IMR-90 (cell line): ENCODE data around the gene PLAGL1. TPM values are rescaled to one million over a fixed set of nuclear protein-coding genes. Genes with fewer than 3 reads are reported as not detected.

ENCODE experiments used
- ATAC-seq: fragments of 200-7000 bp; cut with Tn5 transposase; 2 replicates; pipeline ENCODE4 v1.9.1; 2020; ENCODE audit warnings: low read depth, mild to moderate bottlenecking, moderate library complexity
- Bru-seq: library from RNA; stranded (reverse); fragments of 400-500 nt; gene quantifications from one replicate; lab custom pipeline; 2021; lab: Mats Ljungman, UMichigan
- BruChase-seq, 2 experiments: library from RNA; stranded (reverse); fragments of 400-500 nt; gene quantifications; one replicate each; lab custom pipeline; 2021; lab: Mats Ljungman, UMichigan
- BruUV-seq: library from RNA; stranded (reverse); fragments of 400-500 nt; replicated peaks from 2 replicates; lab custom pipeline; 2021; lab: Mats Ljungman, UMichigan
- CTCF ChIA-PET: fragments of 300-600 bp; formaldehyde crosslinking; extraction: SDS; loops from one replicate; lab custom pipeline; 2021; ENCODE audit warnings: antibody characterized with exemption; lab: Yijun Ruan, JAX
- POLR2A ChIA-PET: fragments of 300-600 bp; sonication (Branson Sonifier 250); formaldehyde crosslinking; loops from one replicate; lab custom pipeline; 2022; ENCODE audit warnings: antibody characterized with exemption; ENCODE audit not compliant: unreplicated experiment; lab: Charles Lee
- DNase-seq: peaks from one replicate; pipeline ENCODE4 v3.0.0; 2013
- H2AFZ ChIP-seq: replicated peaks from 2 replicates; pipeline ENCODE3; 2013; ENCODE audit warnings: low read length, mild to moderate bottlenecking; ENCODE audit not compliant: poor library complexity
- H2AK5ac ChIP-seq: 2 replicates; pipeline ENCODE4 v1.6.1; 2013; ENCODE audit warnings: low read depth, low read length, inconsistent platforms
- H2AK9ac ChIP-seq: replicated peaks from 2 replicates; pipeline ENCODE3; 2013; ENCODE audit warnings: mild to moderate bottlenecking, low read depth, low read length, moderate library complexity; ENCODE audit not compliant: poor library complexity
- H2BK120ac ChIP-seq: 2 replicates; pipeline ENCODE4 v1.6.1; 2013; ENCODE audit warnings: low read depth, low read length, inconsistent platforms
- H2BK15ac ChIP-seq: 3 replicates; pipeline ENCODE4 v1.6.1; 2013; ENCODE audit warnings: low read depth, low read length, inconsistent platforms
- H2BK20ac ChIP-seq: 2 replicates; pipeline ENCODE4 v1.6.1; 2013; ENCODE audit warnings: low read depth, mild to moderate bottlenecking, inconsistent platforms, low read length, moderate library complexity
- H2BK5ac ChIP-seq: 2 replicates; pipeline ENCODE4 v1.6.1; 2013; ENCODE audit warnings: mild to moderate bottlenecking, low read depth, low read length, inconsistent platforms; ENCODE audit not compliant: poor library complexity, severe bottlenecking
- H3K14ac ChIP-seq: replicated peaks from 2 replicates; pipeline ENCODE4 v1.6.1; 2013; ENCODE audit warnings: low read depth, low read length, inconsistent platforms
- H3K18ac ChIP-seq: 2 replicates; pipeline ENCODE4 v1.6.1; 2013; ENCODE audit warnings: low read depth, low read length, control low read depth
- H3K23ac ChIP-seq: 2 replicates; pipeline ENCODE4 v1.6.1; 2013; ENCODE audit warnings: low read depth, low read length, inconsistent platforms
- H3K27ac ChIP-seq: 2 replicates; pipeline ENCODE4 v1.5.1; 2013; ENCODE audit warnings: mild to moderate bottlenecking, control low read depth, low read length; ENCODE audit not compliant: insufficient read depth
- H3K27me3 ChIP-seq: 2 replicates; pipeline ENCODE4 v1.6.1; 2013; ENCODE audit warnings: low read length; ENCODE audit not compliant: control insufficient read depth, insufficient read depth
- H3K36me3 ChIP-seq: 2 replicates; pipeline ENCODE4 v1.6.1; 2013; ENCODE audit warnings: low read length, mixed read lengths; ENCODE audit not compliant: control insufficient read depth, insufficient read depth
- H3K4ac ChIP-seq: 2 replicates; pipeline ENCODE4 v1.6.1; 2013; ENCODE audit warnings: low read depth, low read length, inconsistent platforms
- H3K4me1 ChIP-seq: 2 replicates; pipeline ENCODE4 v1.6.1; 2013; ENCODE audit warnings: low read length, mixed read lengths; ENCODE audit not compliant: control insufficient read depth, insufficient read depth
- H3K4me2 ChIP-seq: 2 replicates; pipeline ENCODE4 v1.6.1; 2013; ENCODE audit warnings: low read depth, mild to moderate bottlenecking, control low read depth, low read length, moderate library complexity
- H3K4me3 ChIP-seq: 2 replicates; pipeline ENCODE4 v1.5.1; 2013; ENCODE audit warnings: low read depth, mild to moderate bottlenecking, control low read depth, low read length, moderate library complexity; ENCODE audit not compliant: insufficient read depth
- H3K56ac ChIP-seq: 2 replicates; pipeline ENCODE4 v1.6.1; 2013; ENCODE audit warnings: low read length, inconsistent platforms; ENCODE audit not compliant: insufficient read depth; ENCODE audit errors: extremely low read depth
- H3K79me1 ChIP-seq, 2 experiments: 2 replicates each; pipeline ENCODE4 v1.6.1; 2013; ENCODE audit warnings: low read length in 2 of 2, inconsistent platforms in 1 of 2, low read depth in 1 of 2
- H3K9ac ChIP-seq: 2 replicates; pipeline ENCODE4 v1.6.1; 2013; ENCODE audit warnings: low read depth, low read length, control low read depth
- H3K9me1 ChIP-seq: 2 replicates; pipeline ENCODE4 v1.6.1; 2013; ENCODE audit warnings: low read length, inconsistent platforms; ENCODE audit not compliant: insufficient read depth
- H3K9me3 ChIP-seq: 2 replicates; pipeline ENCODE4 v1.6.1; 2013; ENCODE audit warnings: low read length; ENCODE audit not compliant: control insufficient read depth, insufficient read depth
- H4K20me1 ChIP-seq: 2 replicates; pipeline ENCODE4 v1.6.1; 2013; ENCODE audit warnings: low read length, inconsistent platforms; ENCODE audit not compliant: insufficient read depth
- H4K5ac ChIP-seq: 2 replicates; pipeline ENCODE4 v1.6.1; 2013; ENCODE audit warnings: mild to moderate bottlenecking, low read depth, low read length, control low read depth
- H4K8ac ChIP-seq, 2 experiments: 2 replicates each; pipeline ENCODE4 v1.6.1; 2013; ENCODE audit warnings: low read depth in 2 of 2, low read length in 2 of 2, control low read depth in 1 of 2, inconsistent platforms in 1 of 2
- H4K91ac ChIP-seq: 2 replicates; pipeline ENCODE4 v1.6.1; 2013; ENCODE audit warnings: low read depth, low read length, inconsistent platforms; ENCODE audit not compliant: insufficient read depth
- BHLHE40 ChIP-seq: fragments of 150-350 bp; IDR thresholded peaks from 2 replicates; pipeline ENCODE4 v1.6.1; 2016; ENCODE audit warnings: mild to moderate bottlenecking, low read depth, low read length
- CEBPB ChIP-seq: IDR thresholded peaks from 2 replicates; pipeline ENCODE4 v1.6.1; 2012; ENCODE audit warnings: low read depth, low read length, improper control_type of control experiment
- CHD1 ChIP-seq: IDR thresholded peaks from 2 replicates; pipeline ENCODE4 v1.6.1; 2012; ENCODE audit warnings: low read depth, low read length, improper control_type of control experiment
- ELK1 ChIP-seq: fragments of 150-350 bp; IDR thresholded peaks from 2 replicates; pipeline ENCODE4 v1.6.1; 2016; ENCODE audit warnings: low read depth, mild to moderate bottlenecking, low read length, moderate library complexity, borderline replicate concordance
- FOS ChIP-seq: fragments of 150-350 bp; IDR thresholded peaks from 2 replicates; pipeline ENCODE4 v1.6.1; 2016; ENCODE audit warnings: low read depth, low read length
- MXI1 ChIP-seq: IDR thresholded peaks from 2 replicates; pipeline ENCODE4 v1.6.1; 2012; ENCODE audit warnings: low read depth, mild to moderate bottlenecking, low read length, moderate library complexity, borderline replicate concordance
- NFE2L2 ChIP-seq: fragments of 150-350 bp; IDR thresholded peaks from 2 replicates; pipeline ENCODE4 v1.6.1; 2016; ENCODE audit warnings: low read depth, mild to moderate bottlenecking, low read length
- RAD21 ChIP-seq: IDR thresholded peaks from 2 replicates; pipeline ENCODE4 v1.6.1; 2012; ENCODE audit warnings: low read length, improper control_type of control experiment
- RCOR1 ChIP-seq: IDR thresholded peaks from 2 replicates; pipeline ENCODE4 v1.6.1; 2012; ENCODE audit warnings: mild to moderate bottlenecking, low read length, improper control_type of control experiment; ENCODE audit not compliant: insufficient replicate concordance
- RFX5 ChIP-seq: IDR thresholded peaks from 2 replicates; pipeline ENCODE4 v1.8.0; 2012; ENCODE audit warnings: low read depth, mild to moderate bottlenecking, low read length, moderate library complexity
- USF2 ChIP-seq: fragments of 150-350 bp; IDR thresholded peaks from 2 replicates; pipeline ENCODE4 v1.6.1; 2017; ENCODE audit warnings: mild to moderate bottlenecking, antibody characterized with exemption, low read length, low read depth
- WGBS, 2 experiments: methylation state at CpG; one replicate each; pipeline versions ENCODE4 v1.1.5 to v1.1.7; 2013; ENCODE audit warnings: missing lambda C conversion rate in 2 of 2; ENCODE audit not compliant: insufficient read length in 1 of 2; ENCODE audit errors: extremely low coverage in 2 of 2; 5-methylcytosine and 5-hydroxymethylcytosine counted together
- dilution Hi-C: fragments of 300-500 bp; cut with HindIII; formaldehyde crosslinking; loops from one replicate; pipeline ENCODE4 v1.14.3; 2018; ENCODE audit warnings: low sequenced_read_pairs; ENCODE audit not compliant: unreplicated experiment
- in situ Hi-C: fragments of 300-500 bp; cut with MboI; formaldehyde crosslinking; loops from 3 replicates; pipeline ENCODE4 v1.14.3; 2019; ENCODE audit warnings: low sequenced_read_pairs, inconsistent platforms, mixed read lengths
- intact Hi-C: fragments of 100-400 bp; cut with micrococcal nuclease; formaldehyde crosslinking; loops from 2 replicates; pipeline ENCODE4 v1.10.0; 2022
- long read RNA-seq: library from polyadenylated mRNA; unstranded; transcript quantifications from one replicate; pipeline ENCODE4 v2.0.0, GENCODE V29; 2021; ENCODE audit not compliant: unreplicated experiment
- polyA plus RNA-seq, 3 experiments: library from polyadenylated mRNA; depleted of rRNA; stranded (reverse); fragments of >200 nt; gene quantifications; 2 replicates each; pipeline ENCODE4 v1.2.3, GENCODE V29; 2012; ENCODE audit warnings: low replicate concordance in 1 of 3
- total RNA-seq: library from RNA; depleted of rRNA; stranded (reverse); fragments of >200 nt; gene quantifications from 2 replicates; pipeline ENCODE4 v1.2.3, GENCODE V29; 2012; rRNA removed

The PLAGL1 gene
- total RNA-seq (15.3 and 23.3 TPM in 2 replicates), polyA plus RNA-seq (2012; rRNA removed) (73.4 and 73.8 TPM in 2 replicates), Bru-seq, nascent RNA (percentile 69 among the genes with signal in this experiment), BruChase-seq, experiment 1, labeled RNA remaining after a 6-hour chase (percentile 60 among the genes with signal in this experiment), BruChase-seq, experiment 2, labeled RNA remaining after a 2-hour chase (percentile 79 among the genes with signal in this experiment)
- polyA plus RNA-seq (2012; cell fraction: cytosol; rRNA removed) = 36.3 and 46.1 TPM in 2 replicates
- 316 and 398 TPM in 2 replicates for polyA plus RNA-seq (2012; cell fraction: nucleus; rRNA removed; ENCODE audit: low replicate concordance)
- long read RNA-seq, partial matches to known transcripts = 1 of 17 reads
- long read RNA-seq, other reads (novel, unspliced or antisense) = 12 of 17 reads

- ATAC-seq (peak; percentile 91), DNase-seq (peak; percentile 55)
- peak within 1 kb of the TSS; percentile 17; the same call in 1 of the 2 replicates for H3K4ac ChIP-seq
- H3K27me3 ChIP-seq = no peaks in the 10 kb centered on the region
- no TSS peak for BruUV-seq
- H2BK20ac ChIP-seq = no peak within 1 kb of the TSS
- CTCF ChIA-PET = no interaction called here
- no peaks in the 10 kb centered on the region for H3K9me3 ChIP-seq
- no peaks in the 10 kb centered on the region for H4K20me1 ChIP-seq
- in situ Hi-C loops (loop anchor here (25.0 kb wide), 1 partner anchor 1321 kb away; no protein-coding TSS in a partner anchor), dilution Hi-C loops (no loop called here), intact Hi-C loops (loop anchor here (5.0 kb wide), 1 partner anchor 36 kb away; no protein-coding TSS in a partner anchor)
- POLR2A ChIA-PET = no interaction called here
- no peak within 1 kb of the TSS for H2BK15ac ChIP-seq
- H2AK5ac ChIP-seq = no peak within 1 kb of the TSS
- H3K56ac ChIP-seq = peak within 1 kb of the TSS; percentile 31
- peak within 1 kb of the TSS; percentile 91 for H3K4me2 ChIP-seq
- no peaks in the 10 kb centered on the region for H3K36me3 ChIP-seq
- peak within 1 kb of the TSS; percentile 83 for H2BK5ac ChIP-seq
- peak within 1 kb of the TSS; percentile 19; the same call in 1 of the 2 replicates for H3K23ac ChIP-seq
- WGBS, 2 experiments = 74% methylated on average over 19 of the region's 75 CpGs; no CpG with 5 or more reads in 1 of the 2 experiments
- peak within 1 kb of the TSS; percentile 91 for H2AFZ ChIP-seq
- H3K4me3 ChIP-seq = peak within 1 kb of the TSS; percentile 69
- H3K14ac ChIP-seq = peak within 1 kb of the TSS; percentile 69
- H3K9ac ChIP-seq = peak within 1 kb of the TSS; percentile 89
- peak within 1 kb of the TSS; percentile 88; the same call in 1 of the 2 replicates for H3K18ac ChIP-seq
- no peaks in the 10 kb centered on the region for H3K9me1 ChIP-seq
- H2BK120ac ChIP-seq = peak within 1 kb of the TSS; percentile 33; the same call in 1 of the 2 replicates
- peaks cover 0 to 5% of the 10 kb centered on the region in 2 experiments; a peak in 1 of 4 replicates for H3K79me1 ChIP-seq
- H3K4me1 ChIP-seq = no peaks in the 10 kb centered on the region; the same call in 1 of the 2 replicates
- peak within 1 kb of the TSS; percentile 22 for H4K91ac ChIP-seq
- H4K5ac ChIP-seq = peak within 1 kb of the TSS; percentile 88; the same call in 1 of the 2 replicates
- peak within 1 kb of the TSS; percentile 75 for H2AK9ac ChIP-seq
- peak within 1 kb of the TSS; percentile 70 to 84; a peak in 3 of 4 replicates for H4K8ac ChIP-seq
- peak within 1 kb of the TSS; percentile 24 for H3K27ac ChIP-seq
- TF ChIP-seq NFE2L2 (no peak), RFX5 (no peak), BHLHE40 (0 out of 2 replicates have a peak, but pooled peaks have one; percentile 2), MXI1 (no peak), FOS (no peak), CHD1 (no peak), ELK1 (no peak), RAD21 (no peak), USF2 (peak; percentile 35; the same call in 1 of the 2 replicates), CEBPB (no peak), RCOR1 (no peak)
Measured at GRCh38 chr6:144008120-144008811, at the start of gene PLAGL1. Gene PLAGL1 (minus strand): TSS chr6:144008259. CDS start chr6:143948136, 60,123 bp downstream.
